Neutrophil (primary cell): ENCODE data around the gene CDC73.
"Not testable (repeated sequence)": the region's sequence is repeated elsewhere in the genome, so short reads cannot be mapped to it uniquely, and the experiment has no call there.

Source experiments
- H3K27ac ChIP-seq: fragments of 200-600 bp; sonication (generic); 2 replicates; pipeline ENCODE4 v1.5.1; 2016; ENCODE audit warnings: mild to moderate bottlenecking, moderate library complexity
- H3K27me3 ChIP-seq: fragments of 200-600 bp; sonication (generic); 2 replicates; pipeline ENCODE4 v1.6.0; 2016; ENCODE audit warnings: mild to moderate bottlenecking
- H3K36me3 ChIP-seq: fragments of 200-600 bp; sonication (generic); 2 replicates; pipeline ENCODE4 v1.5.1; 2017
- H3K4me1 ChIP-seq, 2 experiments: fragments of 200-600 bp in 1 of 2; sonication (generic) in 1 of 2; 1 replicate in 1 of 2; 2 replicates in 1 of 2; pipeline versions ENCODE4 v1.5.1 to v1.6.1; 2013 to 2016; ENCODE audit warnings: low read depth in 1 of 2, low read length in 1 of 2, mild to moderate bottlenecking in 1 of 2, moderate library complexity in 1 of 2; ENCODE audit not compliant: control insufficient read depth in 1 of 2, insufficient read depth in 1 of 2
- H3K4me3 ChIP-seq, 2 experiments: fragments of 200-600 bp in 1 of 2; sonication (generic) in 1 of 2; 1 replicate in 1 of 2; 2 replicates in 1 of 2; pipeline ENCODE4 v1.5.1; 2013 to 2016; ENCODE audit warnings: low read depth in 1 of 2, low read length in 1 of 2, mild to moderate bottlenecking in 1 of 2, moderate library complexity in 1 of 2
- H3K9me3 ChIP-seq: fragments of 200-600 bp; sonication (generic); 2 replicates; pipeline ENCODE4 v1.5.1; 2016
- CTCF ChIP-seq: fragments of 200-600 bp; sonication (generic); IDR thresholded peaks from 2 replicates; pipeline ENCODE4 v1.5.1; 2016; ENCODE audit warnings: antibody characterized with exemption

The CDC73 gene

GRCh38 chr1:193185901-193186731, 64.3 kb downstream of the CDC73 start, which contains the start of gene B3GALT2:
B3GALT2 (minus strand) TSS chr1:193186613; CDS start chr1:193181562, 5,051 bp downstream.
- Histone ChIP-seq H3K4me1 (peaks cover 0 to 3% of the 10 kb centered on the region in 2 experiments), H3K27me3 (no peaks in the 10 kb centered on the region), H3K36me3 (no peaks in the 10 kb centered on the region), H3K4me3 (no peak within 1 kb of the TSS), H3K9me3 (no peaks in the 10 kb centered on the region), H3K27ac (peak within 1 kb of the TSS; percentile 6)
- TF ChIP-seq CTCF = no peak

DNA sequence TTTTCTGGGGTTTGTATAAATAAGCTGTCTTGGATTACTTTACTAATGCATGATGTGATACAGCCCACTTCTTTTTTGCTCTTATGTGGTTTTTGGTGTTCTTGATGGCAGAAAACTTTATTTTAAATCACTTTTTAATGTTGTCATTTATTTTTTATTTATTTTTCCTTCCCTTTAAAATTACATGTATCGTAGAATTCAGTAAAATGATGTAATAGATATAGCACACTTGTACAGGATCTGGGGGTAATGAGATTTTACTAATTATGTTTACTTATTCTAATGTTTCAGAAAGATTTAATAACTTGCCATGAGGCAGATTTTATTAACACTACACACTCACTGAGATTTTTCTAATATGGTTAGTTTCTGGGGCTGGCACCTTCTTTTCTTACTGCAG, 65.3 kb downstream of the CDC73 start:
- no peak overlapping the region for H3K27ac ChIP-seq
- no peak for TF ChIP-seq CTCF
- no peak overlapping the region for H3K4me3 ChIP-seq

GRCh38 chr1:193188915-193189314, 67.1 kb downstream of the CDC73 start:
- not testable (repeated sequence) for H3K27ac ChIP-seq, H3K4me1 ChIP-seq, H3K36me3 ChIP-seq

More for the DNA sequence above, 65.3 kb downstream of the CDC73 start:
- no peaks in the 10 kb centered on the region for H3K36me3 ChIP-seq
- H3K9me3 ChIP-seq = no peaks in the 10 kb centered on the region
- H3K4me1 ChIP-seq = peaks cover 0 to 3% of the 10 kb centered on the region in 2 experiments
- H3K27me3 ChIP-seq = no peaks in the 10 kb centered on the region

GRCh38 chr1:193189442-193190095, 67.7 kb downstream of the CDC73 start:
- Histone ChIP-seq H3K27ac (no peak overlapping the region), H3K4me1 (no peaks in the 10 kb centered on the region), H3K9me3 (no peaks in the 10 kb centered on the region), H3K36me3 (no peaks in the 10 kb centered on the region), H3K4me3 (no peak overlapping the region), H3K27me3 (no peaks in the 10 kb centered on the region)
- no peak for TF ChIP-seq CTCF

More at GRCh38 chr1:193188915-193189314, 67.1 kb downstream of the CDC73 start:
- H3K4me3 ChIP-seq, H3K9me3 ChIP-seq, H3K27me3 ChIP-seq: not testable (repeated sequence)

- Histone ChIP-seq H3K27me3 (no peaks in the 10 kb centered on the region), H3K4me1 (no peaks in the 10 kb centered on the region), H3K4me3 (no peak overlapping the region), H3K9me3 (no peaks in the 10 kb centered on the region), H3K36me3 (no peaks in the 10 kb centered on the region), H3K27ac (no peak overlapping the region)
- no peak for TF ChIP-seq CTCF
These were observed 68.4 kb downstream of the CDC73 start for GRCh38 chr1:193190096-193190744.
